Right lobe of liver (tissue), 4 donors: Measurements from ENCODE around the gene CDK14.

ENCODE experiments used
- POLR2A ChIP-seq: fragments of 450-650 bp; IDR thresholded peaks from one replicate; pipeline ENCODE4 v1.6.1; 2017; ENCODE audit warnings: antibody characterized with exemption, mild to moderate bottlenecking
- TF ChIP-seq, protein P1 (sequence below), 4 donors: fragments of 200-600 bp in 3 of 4; fragments of 450-650 bp in 1 of 4; IDR thresholded peaks; one replicate each; pipeline versions ENCODE4 v1.5.1 to v1.8.0; 2016 to 2022; ENCODE audit warnings: antibody characterized with exemption in 4 of 4, mild to moderate bottlenecking in 2 of 4
- donor health status: DM: no; HTN: no; CAD: no.
- donor health status: DM: no; HTN: no; CAD: no.
- donor health status: DM: no; HTN: yes; CAD: no.

- TF ChIP-seq, protein P1, sequence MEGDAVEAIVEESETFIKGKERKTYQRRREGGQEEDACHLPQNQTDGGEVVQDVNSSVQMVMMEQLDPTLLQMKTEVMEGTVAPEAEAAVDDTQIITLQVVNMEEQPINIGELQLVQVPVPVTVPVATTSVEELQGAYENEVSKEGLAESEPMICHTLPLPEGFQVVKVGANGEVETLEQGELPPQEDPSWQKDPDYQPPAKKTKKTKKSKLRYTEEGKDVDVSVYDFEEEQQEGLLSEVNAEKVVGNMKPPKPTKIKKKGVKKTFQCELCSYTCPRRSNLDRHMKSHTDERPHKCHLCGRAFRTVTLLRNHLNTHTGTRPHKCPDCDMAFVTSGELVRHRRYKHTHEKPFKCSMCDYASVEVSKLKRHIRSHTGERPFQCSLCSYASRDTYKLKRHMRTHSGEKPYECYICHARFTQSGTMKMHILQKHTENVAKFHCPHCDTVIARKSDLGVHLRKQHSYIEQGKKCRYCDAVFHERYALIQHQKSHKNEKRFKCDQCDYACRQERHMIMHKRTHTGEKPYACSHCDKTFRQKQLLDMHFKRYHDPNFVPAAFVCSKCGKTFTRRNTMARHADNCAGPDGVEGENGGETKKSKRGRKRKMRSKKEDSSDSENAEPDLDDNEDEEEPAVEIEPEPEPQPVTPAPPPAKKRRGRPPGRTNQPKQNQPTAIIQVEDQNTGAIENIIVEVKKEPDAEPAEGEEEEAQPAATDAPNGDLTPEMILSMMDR (IDR thresholded peaks at IDR 0.05), result no peak
- no peak for TF ChIP-seq POLR2A
These were observed 163.6 kb downstream of the CDK14 start for GRCh38 chr7:90759710-90760109.
